ENCODE data around the gene ISL1. TPM values are rescaled to one million over a fixed set of nuclear protein-coding genes. Genes with fewer than 3 reads are reported as not detected.

ISL1 gene
- total RNA-seq, 2 experiments from 2014 or later = not detected

DNA sequence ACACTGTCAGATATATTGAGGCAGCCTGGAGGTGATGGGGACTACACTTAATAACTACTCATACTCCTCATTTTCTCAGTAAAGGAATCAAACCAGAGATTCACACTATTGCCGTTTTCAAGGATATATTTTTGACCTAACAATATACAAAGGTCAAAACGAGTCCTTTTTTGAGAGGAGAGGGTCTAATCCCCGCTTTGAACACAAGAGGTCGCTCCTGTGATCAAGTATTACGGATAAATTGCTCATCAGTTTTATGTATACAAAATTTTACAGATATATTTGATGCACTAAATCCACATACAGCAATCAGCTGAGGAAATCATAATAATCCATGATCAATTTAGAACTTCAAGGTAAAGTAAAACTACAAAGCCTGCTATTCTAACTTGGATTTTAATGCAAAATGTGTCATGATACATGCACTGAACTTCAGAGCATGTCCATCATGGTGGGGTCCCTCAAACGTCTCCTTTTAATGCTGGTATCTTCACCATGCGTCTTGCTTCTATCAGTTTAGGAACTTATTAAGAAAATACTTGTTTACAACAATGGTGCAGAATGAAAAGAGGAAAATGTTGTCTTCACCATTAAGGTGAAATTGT is 2.5 kb upstream of the ISL1 start:
- POLR2A ChIA-PET = no interaction called here
- H3K36me3 Mint-ChIP-seq = peaks cover 2% of the 10 kb centered on the region
- H3K27ac Mint-ChIP-seq = no peak overlapping the region
- no peak overlapping the region for H3K4me3 Mint-ChIP-seq
- ATAC-seq (ENCODE audit: low read depth) (no peak), DNase-seq (no peak)
- peaks cover 5% of the 10 kb centered on the region for H3K9me3 Mint-ChIP-seq
- H3K4me1 Mint-ChIP-seq = peaks cover 11% of the 10 kb centered on the region
- H3K27me3 Mint-ChIP-seq = peaks cover 93% of the 10 kb centered on the region

DNA sequence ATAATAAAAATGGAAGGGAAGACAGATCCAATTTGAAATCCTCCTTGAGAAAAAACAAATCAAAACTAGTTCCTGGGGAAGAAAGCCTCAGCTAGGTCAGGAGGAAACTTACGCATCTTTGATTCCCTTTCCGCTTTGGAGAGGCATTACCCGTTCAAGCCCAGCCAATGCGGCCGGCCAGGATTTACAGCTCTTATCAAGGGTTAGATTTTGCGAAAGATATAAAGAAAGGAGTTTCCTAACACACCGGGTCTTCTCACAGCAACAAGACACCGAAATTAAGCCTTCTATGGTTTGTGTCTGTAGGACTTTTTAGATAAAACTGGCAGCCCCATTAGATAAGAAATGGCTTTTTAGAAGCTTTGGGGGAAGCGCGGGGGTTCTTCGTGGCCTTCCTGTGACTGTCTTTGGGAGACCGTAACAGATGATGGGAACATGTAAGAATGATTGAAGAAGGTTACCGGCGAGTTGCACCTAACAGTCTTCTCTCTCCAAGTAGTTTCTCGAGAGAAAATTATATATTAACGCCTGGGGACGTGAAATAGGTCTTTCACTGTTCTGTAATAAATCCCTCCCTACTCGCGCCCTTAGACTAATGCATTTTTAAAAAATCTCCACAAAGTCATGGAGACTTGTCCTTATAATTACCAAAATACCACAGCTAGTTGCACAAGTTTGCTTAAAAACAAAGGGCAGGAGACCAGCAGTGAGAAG is 1.3 kb upstream of the ISL1 start:
- Mint-ChIP-seq H3K9me3 (peaks cover 5% of the 10 kb centered on the region), H3K4me3 (peak overlapping the region; percentile 12), H3K27ac (no peak overlapping the region), H3K36me3 (peaks cover 2% of the 10 kb centered on the region), H3K4me1 (peaks cover 11% of the 10 kb centered on the region), H3K27me3 (peaks cover 99% of the 10 kb centered on the region)
- POLR2A ChIA-PET = no interaction called here
- ATAC-seq (ENCODE audit: low read depth) (no peak), DNase-seq (no peak)

- ATAC-seq (ENCODE audit: low read depth) = no peak
- DNase-seq = peak; percentile 33
- peaks cover 2% of the 10 kb centered on the region for H3K36me3 Mint-ChIP-seq
- H3K4me1 Mint-ChIP-seq = peaks cover 11% of the 10 kb centered on the region
- peaks cover 99% of the 10 kb centered on the region for H3K27me3 Mint-ChIP-seq
- POLR2A ChIA-PET = no interaction called here
- H3K9me3 Mint-ChIP-seq = peaks cover 5% of the 10 kb centered on the region
- H3K27ac Mint-ChIP-seq = no peak overlapping the region
- H3K4me3 Mint-ChIP-seq = peak overlapping the region; percentile 37
Observed at GRCh38 chr5:51382521-51383130, 622 bp upstream of the ISL1 start.

DNA sequence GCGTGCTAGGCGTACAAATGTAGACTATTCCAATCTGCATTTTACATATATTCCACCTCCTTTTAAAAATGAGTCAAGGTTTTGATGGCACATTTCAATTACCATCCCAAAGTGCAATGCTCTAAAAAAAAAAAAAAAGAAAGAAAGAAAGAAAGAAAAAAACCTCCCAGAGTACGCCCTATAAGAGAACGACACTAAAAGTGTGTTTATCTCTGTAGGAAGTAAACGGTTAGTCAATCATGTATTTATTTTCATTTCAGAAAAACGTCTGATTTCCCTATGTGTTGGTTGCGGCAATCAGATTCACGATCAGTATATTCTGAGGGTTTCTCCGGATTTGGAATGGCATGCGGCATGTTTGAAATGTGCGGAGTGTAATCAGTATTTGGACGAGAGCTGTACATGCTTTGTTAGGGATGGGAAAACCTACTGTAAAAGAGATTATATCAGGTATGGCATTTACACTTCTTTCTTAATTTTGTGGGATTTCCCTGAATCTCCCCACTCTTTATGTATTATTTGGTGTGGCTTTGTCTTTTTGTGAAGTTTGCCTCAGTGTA is 1.1 kb downstream of the ISL1 start:
- no peak for ATAC-seq (ENCODE audit: low read depth)
- Mint-ChIP-seq H3K4me1 (peaks cover 10% of the 10 kb centered on the region), H3K9me3 (peaks cover 3% of the 10 kb centered on the region), H3K27ac (peak overlapping the region; percentile 7), H3K36me3 (no peaks in the 10 kb centered on the region), H3K4me3 (no peak overlapping the region), H3K27me3 (peaks cover 98% of the 10 kb centered on the region)
- POLR2A ChIA-PET = no interaction called here
- DNase-seq = no peak

GRCh38 chr5:51385216-51385615 is 2.0 kb downstream of the ISL1 start:
- H3K27ac Mint-ChIP-seq = no peak overlapping the region
- peaks cover 10% of the 10 kb centered on the region for H3K4me1 Mint-ChIP-seq
- ATAC-seq (ENCODE audit: low read depth) (no peak), DNase-seq (no peak)
- no peak overlapping the region for H3K4me3 Mint-ChIP-seq
- no peaks in the 10 kb centered on the region for H3K36me3 Mint-ChIP-seq
- peaks cover 90% of the 10 kb centered on the region for H3K27me3 Mint-ChIP-seq
- POLR2A ChIA-PET = no interaction called here
- peaks cover 3% of the 10 kb centered on the region for H3K9me3 Mint-ChIP-seq

DNA sequence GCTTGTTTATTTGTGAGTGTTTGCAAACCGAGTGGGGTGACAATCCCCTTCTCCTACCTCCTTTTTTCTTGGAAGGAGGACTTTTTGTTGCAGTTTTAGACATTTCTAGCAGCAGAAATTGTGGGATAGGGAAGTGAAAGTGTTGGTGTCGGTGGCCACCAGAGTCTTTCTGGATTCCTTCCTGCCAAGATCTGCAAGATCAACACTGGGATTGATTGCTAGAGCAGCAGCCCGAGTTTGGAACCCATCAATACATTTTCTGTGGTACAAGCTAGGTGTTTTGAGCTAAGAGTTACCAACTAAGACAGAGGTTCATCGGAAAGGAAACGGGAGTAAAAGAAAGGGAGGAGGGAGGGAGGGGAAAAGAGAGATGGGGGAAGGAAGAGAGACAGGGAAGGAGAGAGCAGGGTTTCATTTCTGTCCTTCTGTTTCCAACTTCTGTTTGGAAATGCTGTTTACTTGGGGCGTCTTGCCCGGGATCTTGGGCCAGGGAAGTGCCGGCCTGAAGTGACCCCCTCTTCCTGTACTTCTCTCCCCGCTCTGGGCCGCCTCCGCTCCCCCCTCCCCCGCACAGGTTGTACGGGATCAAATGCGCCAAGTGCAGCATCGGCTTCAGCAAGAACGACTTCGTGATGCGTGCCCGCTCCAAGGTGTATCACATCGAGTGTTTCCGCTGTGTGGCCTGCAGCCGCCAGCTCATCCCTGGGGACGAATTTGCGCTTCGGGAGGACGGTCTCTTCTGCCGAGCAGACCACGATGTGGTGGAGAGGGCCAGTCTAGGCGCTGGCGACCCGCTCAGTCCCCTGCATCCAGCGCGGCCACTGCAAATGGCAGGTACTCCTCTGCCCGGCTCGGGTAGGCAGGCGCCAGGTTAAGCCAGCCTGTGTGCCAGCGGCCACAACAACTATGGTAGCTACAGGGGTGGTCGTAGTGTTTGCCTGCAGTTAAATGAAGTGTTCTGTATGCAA is 4.0 kb downstream of the ISL1 start:
- Mint-ChIP-seq H3K4me1 (peaks cover 2% of the 10 kb centered on the region), H3K4me3 (no peak overlapping the region), H3K27me3 (peaks cover 83% of the 10 kb centered on the region), H3K27ac (no peak overlapping the region), H3K36me3 (no peaks in the 10 kb centered on the region), H3K9me3 (peaks cover 3% of the 10 kb centered on the region)
- POLR2A ChIA-PET = no interaction called here
- ATAC-seq (ENCODE audit: low read depth) = no peak
- DNase-seq = no peak

DNA sequence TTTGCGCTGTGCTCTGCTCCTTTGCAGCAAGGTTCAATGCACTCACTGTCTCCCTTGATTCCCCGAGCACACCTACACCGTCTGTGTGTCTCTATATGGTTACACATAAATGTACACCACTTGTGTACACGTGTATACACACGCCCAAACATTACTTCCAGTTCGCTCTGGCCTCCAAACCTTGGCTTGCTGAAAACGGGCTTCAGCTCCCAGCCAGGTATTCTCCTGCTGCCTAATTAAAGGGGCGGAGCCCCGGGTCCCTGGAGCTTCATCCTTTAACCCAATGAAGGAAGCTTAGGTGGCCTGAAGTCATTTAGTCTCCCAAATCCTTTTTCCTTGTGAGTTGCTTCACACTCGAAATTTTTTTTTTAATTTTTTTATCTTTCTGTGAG is 4.6 kb downstream of the ISL1 start:
- DNase-seq (no peak), ATAC-seq (ENCODE audit: low read depth) (no peak)
- peaks cover 3% of the 10 kb centered on the region for H3K9me3 Mint-ChIP-seq
- POLR2A ChIA-PET = no interaction called here
- no peaks in the 10 kb centered on the region for H3K36me3 Mint-ChIP-seq
- H3K27ac Mint-ChIP-seq = no peak overlapping the region
- H3K4me1 Mint-ChIP-seq = peaks cover 2% of the 10 kb centered on the region
- no peak overlapping the region for H3K4me3 Mint-ChIP-seq
- peaks cover 83% of the 10 kb centered on the region for H3K27me3 Mint-ChIP-seq

GRCh38 chr5:51388488-51389287 is 5.4 kb downstream of the ISL1 start:
- POLR2A ChIA-PET = no interaction called here
- DNase-seq (no peak), ATAC-seq (ENCODE audit: low read depth) (no peak)
- Mint-ChIP-seq H3K4me3 (no peak overlapping the region), H3K27me3 (peaks cover 77% of the 10 kb centered on the region), H3K4me1 (no peaks in the 10 kb centered on the region), H3K9me3 (peaks cover 2% of the 10 kb centered on the region), H3K27ac (peak overlapping the region; percentile 21), H3K36me3 (no peaks in the 10 kb centered on the region)

DNA sequence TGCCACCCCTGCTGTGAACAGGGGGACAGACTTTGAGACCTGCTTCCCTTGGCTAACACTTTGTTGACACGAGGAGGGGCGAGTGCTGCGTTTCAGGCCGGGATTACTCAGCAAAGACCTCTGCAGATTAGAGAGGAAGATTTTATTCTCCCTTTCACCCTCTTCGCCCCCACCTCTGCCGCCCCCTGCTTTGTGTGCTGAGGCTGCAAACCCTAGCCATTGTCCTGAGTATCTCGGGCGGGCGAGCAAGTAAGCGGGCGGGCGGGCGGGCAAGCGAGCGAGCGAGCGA is 6.0 kb downstream of the ISL1 start:
- no peak overlapping the region for H3K27ac Mint-ChIP-seq
- POLR2A ChIA-PET = no interaction called here
- no peaks in the 10 kb centered on the region for H3K36me3 Mint-ChIP-seq
- ATAC-seq (ENCODE audit: low read depth) = no peak
- no peak for DNase-seq
- H3K9me3 Mint-ChIP-seq = peaks cover 2% of the 10 kb centered on the region
- H3K4me3 Mint-ChIP-seq = no peak overlapping the region
- H3K4me1 Mint-ChIP-seq = no peaks in the 10 kb centered on the region
- H3K27me3 Mint-ChIP-seq = peaks cover 72% of the 10 kb centered on the region

DNA sequence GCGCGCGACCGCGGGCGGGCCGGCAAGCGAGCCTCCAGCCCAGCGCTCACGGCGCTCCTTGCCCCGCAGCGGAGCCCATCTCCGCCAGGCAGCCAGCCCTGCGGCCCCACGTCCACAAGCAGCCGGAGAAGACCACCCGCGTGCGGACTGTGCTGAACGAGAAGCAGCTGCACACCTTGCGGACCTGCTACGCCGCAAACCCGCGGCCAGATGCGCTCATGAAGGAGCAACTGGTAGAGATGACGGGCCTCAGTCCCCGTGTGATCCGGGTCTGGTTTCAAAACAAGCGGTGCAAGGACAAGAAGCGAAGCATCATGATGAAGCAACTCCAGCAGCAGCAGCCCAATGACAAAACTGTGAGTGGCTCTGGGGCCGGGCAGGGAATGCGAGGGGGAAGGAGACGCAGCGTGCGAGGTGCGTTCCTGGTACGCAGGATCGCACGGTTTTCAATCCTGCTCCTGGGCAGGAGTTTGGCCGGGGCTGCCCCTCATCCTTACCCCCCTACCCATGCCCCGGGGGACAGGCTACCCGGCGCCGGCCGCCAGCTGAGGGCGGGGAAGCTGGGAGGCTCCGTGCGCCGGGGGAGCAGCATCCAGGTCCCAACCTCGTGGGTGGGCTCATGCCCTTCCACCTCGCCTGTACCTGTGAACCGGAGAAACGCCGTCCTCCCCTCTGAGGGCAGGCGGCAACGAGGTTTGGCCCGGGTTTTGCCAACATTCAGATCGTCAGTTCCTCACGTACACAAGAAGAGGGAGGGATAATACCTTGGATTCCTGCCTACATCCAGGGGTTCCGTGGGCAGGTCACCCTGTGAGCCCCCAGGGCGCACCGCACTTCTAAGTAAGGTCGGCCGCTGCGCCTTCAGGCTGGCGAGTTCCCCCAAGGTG is 6.6 kb downstream of the ISL1 start:
- ATAC-seq (ENCODE audit: low read depth) (no peak), DNase-seq (no peak)
- Mint-ChIP-seq H3K27ac (no peak overlapping the region), H3K27me3 (peaks cover 68% of the 10 kb centered on the region), H3K4me3 (no peak overlapping the region), H3K36me3 (no peaks in the 10 kb centered on the region), H3K4me1 (no peaks in the 10 kb centered on the region), H3K9me3 (no peaks in the 10 kb centered on the region)
- POLR2A ChIA-PET = interaction anchor here (0.6 kb wide), 1 partner anchor 1896 kb away, joined by 3 read pairs; no protein-coding TSS in a partner anchor

GRCh38 chr5:51391175-51391574 is 7.9 kb downstream of the ISL1 start:
- H3K9me3 Mint-ChIP-seq = peaks cover 2% of the 10 kb centered on the region
- ATAC-seq (ENCODE audit: low read depth) (no peak), DNase-seq (no peak)
- no peaks in the 10 kb centered on the region for H3K4me1 Mint-ChIP-seq
- peaks cover 58% of the 10 kb centered on the region for H3K27me3 Mint-ChIP-seq
- H3K36me3 Mint-ChIP-seq = no peaks in the 10 kb centered on the region
- no peak overlapping the region for H3K4me3 Mint-ChIP-seq
- H3K27ac Mint-ChIP-seq = no peak overlapping the region
- POLR2A ChIA-PET = no interaction called here

DNA sequence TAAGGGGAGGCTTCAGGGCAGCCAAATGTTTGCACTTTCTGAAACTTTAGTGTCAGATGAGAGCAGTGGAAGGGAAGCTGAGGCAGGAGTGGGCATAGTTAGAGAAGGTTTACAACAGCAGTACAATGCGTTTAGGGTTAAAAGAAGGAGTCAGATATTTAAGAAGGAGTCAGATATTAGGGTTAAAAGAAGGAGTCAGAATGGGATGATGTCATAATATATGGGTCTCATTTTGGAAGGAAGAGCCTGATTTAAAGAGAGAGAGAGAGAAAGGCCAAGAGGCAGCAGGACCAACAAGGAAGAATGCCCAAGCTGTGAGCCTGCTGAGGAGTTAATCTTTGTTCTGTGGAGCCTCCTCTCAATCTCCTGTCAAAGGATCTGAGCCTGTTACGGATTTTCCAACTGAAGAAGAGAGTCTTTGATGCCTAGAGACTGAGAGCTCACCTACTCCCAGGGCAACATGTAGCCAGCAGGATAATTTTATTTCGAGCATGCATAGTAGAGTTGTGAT is 9.5 kb downstream of the ISL1 start:
- Mint-ChIP-seq H3K27me3 (peaks cover 46% of the 10 kb centered on the region), H3K27ac (no peak overlapping the region)
- POLR2A ChIA-PET = no interaction called here

More for the DNA sequence above, 9.5 kb downstream of the ISL1 start:
- no peaks in the 10 kb centered on the region for H3K4me1 Mint-ChIP-seq
- DNase-seq (no peak), ATAC-seq (ENCODE audit: low read depth) (no peak)
- peaks cover 3% of the 10 kb centered on the region for H3K9me3 Mint-ChIP-seq
- H3K4me3 Mint-ChIP-seq = no peak overlapping the region
- H3K36me3 Mint-ChIP-seq = no peaks in the 10 kb centered on the region

Measured in activated naive CD8-positive, alpha-beta T cell treated with anti-CD3 and anti-CD28 coated beads, Interleukin-2, amount 10 ng/mL, durations not matched to agents 7 days and 5 days (primary cell).